ENCODE measurements around the gene DGCR2.
"Not testable (repeated sequence)": the region's sequence is repeated elsewhere in the genome, so short reads cannot be mapped to it uniquely, and the experiment has no call there.

DGCR2 gene

DNA sequence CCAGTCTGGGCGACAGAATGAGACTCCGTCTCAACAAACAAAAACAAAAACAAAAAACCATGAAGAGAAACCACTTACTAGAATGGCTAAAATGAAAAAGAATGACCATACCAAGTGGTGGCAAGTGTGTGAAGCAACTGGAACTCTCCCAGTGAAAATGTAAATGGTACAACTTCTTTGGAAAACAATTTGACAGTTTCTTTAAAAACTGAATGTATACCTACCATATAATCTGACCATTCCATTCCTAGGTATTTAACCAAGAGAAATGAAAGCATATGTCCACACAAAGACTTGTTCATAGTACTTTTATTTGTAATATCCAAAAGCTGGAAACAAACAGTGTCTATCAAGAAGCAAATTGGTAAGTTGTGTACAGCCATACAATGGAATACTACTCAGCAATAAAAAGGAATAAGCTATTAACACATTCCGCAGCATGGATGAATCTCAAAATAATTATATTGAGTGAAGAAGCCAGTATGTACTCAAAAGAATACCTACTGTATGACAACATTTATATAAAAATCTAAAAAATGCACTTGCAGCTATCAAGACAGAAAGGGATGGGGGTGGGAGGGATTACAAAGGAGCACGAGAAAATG, 27.7 kb downstream of the DGCR2 start:
- no peaks in the 10 kb centered on the region for H3K9me3 ChIP-seq (ENCODE audit: control insufficient read depth, low read length)
- no peaks in the 10 kb centered on the region for H3K27me3 ChIP-seq (ENCODE audit: control insufficient read depth, insufficient read depth, low read length)
- H3K9ac ChIP-seq (ENCODE audit: low read length), result no peak overlapping the region
- no peak overlapping the region for H3K4me3 ChIP-seq (ENCODE audit: low read length)
- H3K4me1 ChIP-seq (ENCODE audit: control insufficient read depth, insufficient read depth, low read length), result no peaks in the 10 kb centered on the region
- no peaks in the 10 kb centered on the region for H3K36me3 ChIP-seq (ENCODE audit: control insufficient read depth, insufficient read depth, low read length)

DNA sequence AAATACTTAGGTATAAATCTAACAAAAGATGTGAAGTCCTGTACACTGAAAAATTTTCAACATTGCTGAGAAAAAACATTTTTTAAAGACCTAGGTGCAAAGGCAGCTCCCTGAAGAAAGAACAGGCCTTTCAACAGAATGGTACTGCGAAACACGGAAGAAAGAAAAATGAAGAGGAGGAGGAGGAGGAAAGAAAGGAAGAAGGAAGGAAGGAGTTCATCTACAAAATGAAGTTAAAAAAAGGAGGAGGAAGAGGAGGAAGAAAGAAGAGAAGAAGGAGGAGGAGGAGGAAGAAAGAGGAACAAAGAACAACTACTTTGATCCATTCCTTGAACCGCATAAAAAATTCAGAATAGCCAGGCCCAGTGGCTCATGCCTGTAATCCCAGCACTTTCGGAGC, 29.5 kb downstream of the DGCR2 start:
- H3K4me3 ChIP-seq (ENCODE audit: low read length), result no peak overlapping the region
- H3K9me3 ChIP-seq (ENCODE audit: control insufficient read depth, low read length), result no peaks in the 10 kb centered on the region
- no peaks in the 10 kb centered on the region for H3K36me3 ChIP-seq (ENCODE audit: control insufficient read depth, insufficient read depth, low read length)
- H3K9ac ChIP-seq (ENCODE audit: low read length), result no peak overlapping the region
- H3K4me1 ChIP-seq (ENCODE audit: control insufficient read depth, insufficient read depth, low read length), result no peaks in the 10 kb centered on the region
- no peaks in the 10 kb centered on the region for H3K27me3 ChIP-seq (ENCODE audit: control insufficient read depth, insufficient read depth, low read length)

DNA sequence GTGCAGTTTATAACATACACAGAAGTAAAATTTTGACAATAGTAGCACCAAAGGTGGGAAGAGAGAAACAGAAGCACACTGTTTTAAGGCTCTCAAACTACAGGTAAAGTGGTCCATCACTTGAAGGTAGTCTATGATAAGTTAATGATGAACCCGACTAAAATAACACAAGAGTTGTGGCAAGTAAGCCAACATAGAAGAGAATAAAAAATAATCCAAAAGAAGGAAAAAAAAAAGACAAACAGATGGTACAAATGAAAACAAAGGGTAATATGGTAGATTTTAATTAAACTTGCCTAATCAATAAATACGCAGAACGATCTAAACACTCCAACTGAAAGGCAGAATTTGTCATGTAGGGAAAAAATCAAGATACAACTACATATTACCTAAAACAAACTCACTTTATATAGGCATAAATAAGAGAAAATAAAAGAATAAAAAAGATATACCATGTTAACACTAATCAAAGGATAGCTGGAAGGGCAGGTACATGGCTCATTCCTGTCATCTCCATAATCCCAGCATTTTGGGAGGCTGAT, 31.6 kb downstream of the DGCR2 start:
- no peak overlapping the region for H3K4me3 ChIP-seq (ENCODE audit: low read length)
- H3K9me3 ChIP-seq (ENCODE audit: control insufficient read depth, low read length), result no peaks in the 10 kb centered on the region
- no peaks in the 10 kb centered on the region for H3K4me1 ChIP-seq (ENCODE audit: control insufficient read depth, insufficient read depth, low read length)
- no peaks in the 10 kb centered on the region for H3K36me3 ChIP-seq (ENCODE audit: control insufficient read depth, insufficient read depth, low read length)
- H3K27me3 ChIP-seq (ENCODE audit: control insufficient read depth, insufficient read depth, low read length), result no peaks in the 10 kb centered on the region
- H3K9ac ChIP-seq (ENCODE audit: low read length), result no peak overlapping the region

DNA sequence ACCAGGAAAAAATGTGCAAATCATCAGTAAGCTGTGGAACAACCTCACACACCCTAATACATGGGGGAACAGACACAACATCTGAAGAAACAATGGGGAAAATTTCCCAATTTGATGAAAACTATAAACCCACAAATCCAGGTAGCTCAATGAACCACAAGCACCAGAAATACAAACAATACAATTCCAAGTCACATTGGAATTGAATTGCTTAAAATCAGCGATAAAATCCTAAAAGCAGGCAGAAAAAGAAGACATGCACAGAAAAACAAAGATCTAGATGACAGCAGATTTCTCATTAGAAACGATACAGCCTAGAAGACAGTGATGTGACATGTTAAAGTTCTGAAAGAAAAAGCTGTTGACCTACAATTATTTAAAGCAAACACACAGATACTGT, 32.0 kb downstream of the DGCR2 start:
- Histone ChIP-seq H3K36me3 (ENCODE audit: control insufficient read depth, insufficient read depth, low read length) (no peaks in the 10 kb centered on the region), H3K9me3 (ENCODE audit: control insufficient read depth, low read length) (no peaks in the 10 kb centered on the region), H3K4me1 (ENCODE audit: control insufficient read depth, insufficient read depth, low read length) (no peaks in the 10 kb centered on the region), H3K9ac (ENCODE audit: low read length) (no peak overlapping the region), H3K27me3 (ENCODE audit: control insufficient read depth, insufficient read depth, low read length) (no peaks in the 10 kb centered on the region), H3K4me3 (ENCODE audit: low read length) (no peak overlapping the region)

DNA sequence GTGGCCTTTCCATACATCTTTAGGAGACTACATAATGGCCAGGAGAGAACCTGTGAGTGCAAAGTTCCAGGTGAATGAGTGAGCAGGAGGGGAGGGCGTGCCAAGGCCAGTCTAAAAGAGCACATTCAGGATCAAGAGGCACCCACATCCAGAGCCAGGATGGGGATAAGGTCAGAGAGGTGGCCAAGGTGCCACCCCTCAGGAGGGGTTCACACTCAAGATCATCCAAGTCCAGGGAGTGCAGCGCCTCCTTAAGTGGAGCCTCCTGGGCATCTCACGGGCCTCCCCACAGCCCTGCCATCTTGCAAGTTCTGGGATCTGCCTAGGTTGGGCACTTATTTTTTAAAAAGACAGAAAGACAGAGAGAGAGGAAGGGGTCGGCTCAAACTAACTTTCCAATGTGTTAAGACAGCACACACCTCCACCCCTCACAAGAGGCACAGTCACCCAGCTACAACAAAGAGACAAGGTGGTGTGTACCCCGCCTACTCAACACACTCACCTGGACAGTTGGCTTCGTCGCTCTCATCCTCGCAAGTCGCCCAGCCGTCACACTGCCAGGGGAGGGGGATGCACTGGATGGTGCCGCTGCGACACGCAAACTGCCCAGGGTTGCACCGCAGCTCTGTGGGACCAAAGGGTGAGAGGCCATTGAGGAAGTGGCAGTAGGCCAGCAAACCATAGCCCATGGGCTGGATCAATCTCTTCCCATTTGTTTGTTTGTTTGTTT, 33.2 kb downstream of the DGCR2 start:
- Histone ChIP-seq H3K36me3 (ENCODE audit: control insufficient read depth, insufficient read depth, low read length) (no peaks in the 10 kb centered on the region), H3K9me3 (ENCODE audit: control insufficient read depth, low read length) (no peaks in the 10 kb centered on the region), H3K4me1 (ENCODE audit: control insufficient read depth, insufficient read depth, low read length) (no peaks in the 10 kb centered on the region), H3K9ac (ENCODE audit: low read length) (no peak overlapping the region), H3K27me3 (ENCODE audit: control insufficient read depth, insufficient read depth, low read length) (no peaks in the 10 kb centered on the region), H3K4me3 (ENCODE audit: low read length) (no peak overlapping the region)

DNA sequence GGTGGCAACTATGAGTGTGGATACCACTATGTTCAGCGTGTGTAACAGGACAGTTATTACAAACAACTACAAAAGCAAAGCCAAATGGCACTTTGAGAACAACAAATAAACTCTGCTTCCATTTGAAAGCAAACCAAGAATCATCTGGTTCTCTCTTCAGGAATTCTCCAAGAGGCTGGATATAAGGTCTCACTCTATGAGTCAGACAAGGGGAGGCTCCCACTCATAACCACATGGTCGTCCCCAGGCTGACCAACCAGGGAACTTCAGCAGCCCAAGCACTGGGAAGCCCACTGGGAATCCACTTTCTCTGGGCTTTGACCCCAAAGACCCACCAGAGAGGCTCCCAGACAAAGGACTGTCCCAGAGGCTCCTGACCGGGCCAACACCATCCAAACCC, 35.3 kb downstream of the DGCR2 start:
- Histone ChIP-seq H3K4me3 (ENCODE audit: low read length) (no peak overlapping the region), H3K36me3 (ENCODE audit: control insufficient read depth, insufficient read depth, low read length) (no peaks in the 10 kb centered on the region), H3K9me3 (ENCODE audit: control insufficient read depth, low read length) (no peaks in the 10 kb centered on the region), H3K4me1 (ENCODE audit: control insufficient read depth, insufficient read depth, low read length) (no peaks in the 10 kb centered on the region), H3K27me3 (ENCODE audit: control insufficient read depth, insufficient read depth, low read length) (no peaks in the 10 kb centered on the region), H3K9ac (ENCODE audit: low read length) (no peak overlapping the region)

DNA sequence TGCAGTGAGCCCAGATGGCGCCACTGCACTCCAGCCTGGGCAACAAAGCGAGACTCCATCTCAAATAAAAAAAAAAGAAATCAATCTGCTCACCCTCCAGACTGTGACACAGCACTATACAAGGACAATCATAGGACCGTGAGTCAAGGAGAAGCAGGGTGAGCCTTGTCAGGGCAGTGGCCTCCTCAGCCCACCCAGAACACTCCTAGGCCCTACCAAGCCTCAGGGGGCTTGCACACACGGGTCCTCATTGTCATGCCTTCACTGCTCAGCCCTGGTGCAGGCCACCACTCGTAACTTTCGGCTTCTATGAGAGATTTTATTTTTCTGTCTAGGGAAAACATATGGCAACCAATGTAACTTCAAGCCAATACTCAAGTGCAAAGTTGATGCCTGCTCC, 35.8 kb downstream of the DGCR2 start:
- no peak overlapping the region for H3K4me3 ChIP-seq (ENCODE audit: low read length)
- H3K9ac ChIP-seq (ENCODE audit: low read length), result no peak overlapping the region
- H3K36me3 ChIP-seq (ENCODE audit: control insufficient read depth, insufficient read depth, low read length), result no peaks in the 10 kb centered on the region
- no peaks in the 10 kb centered on the region for H3K9me3 ChIP-seq (ENCODE audit: control insufficient read depth, low read length)
- no peaks in the 10 kb centered on the region for H3K4me1 ChIP-seq (ENCODE audit: control insufficient read depth, insufficient read depth, low read length)
- no peaks in the 10 kb centered on the region for H3K27me3 ChIP-seq (ENCODE audit: control insufficient read depth, insufficient read depth, low read length)

DNA sequence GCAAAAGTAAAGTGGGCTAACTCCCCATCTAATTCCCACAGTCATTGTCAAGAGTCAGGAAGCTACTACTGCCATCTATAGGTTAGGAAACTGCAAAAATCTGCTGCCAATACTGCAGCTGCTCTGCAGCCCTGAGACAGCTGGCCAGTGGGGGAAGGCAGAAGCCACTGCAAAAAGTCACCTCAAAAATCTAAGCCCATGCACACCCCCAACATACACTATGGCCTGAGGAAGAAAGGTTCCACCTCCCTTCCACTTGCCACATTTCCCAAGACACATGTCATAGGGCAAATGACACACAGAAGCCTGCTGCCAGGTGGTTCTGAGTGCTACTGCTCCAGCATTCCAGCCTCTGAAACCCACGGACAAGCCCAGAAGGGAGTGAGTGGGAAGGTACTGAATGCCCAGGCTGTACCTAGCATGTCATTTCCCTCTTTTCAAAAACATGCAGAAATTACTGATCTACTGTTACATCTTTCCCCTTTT, 36.9 kb downstream of the DGCR2 start:
- Histone ChIP-seq H3K27me3 (ENCODE audit: control insufficient read depth, insufficient read depth, low read length) (no peaks in the 10 kb centered on the region), H3K9me3 (ENCODE audit: control insufficient read depth, low read length) (no peaks in the 10 kb centered on the region), H3K9ac (ENCODE audit: low read length) (no peak overlapping the region), H3K4me3 (ENCODE audit: low read length) (no peak overlapping the region), H3K4me1 (ENCODE audit: control insufficient read depth, insufficient read depth, low read length) (no peaks in the 10 kb centered on the region), H3K36me3 (ENCODE audit: control insufficient read depth, insufficient read depth, low read length) (no peaks in the 10 kb centered on the region)

DNA sequence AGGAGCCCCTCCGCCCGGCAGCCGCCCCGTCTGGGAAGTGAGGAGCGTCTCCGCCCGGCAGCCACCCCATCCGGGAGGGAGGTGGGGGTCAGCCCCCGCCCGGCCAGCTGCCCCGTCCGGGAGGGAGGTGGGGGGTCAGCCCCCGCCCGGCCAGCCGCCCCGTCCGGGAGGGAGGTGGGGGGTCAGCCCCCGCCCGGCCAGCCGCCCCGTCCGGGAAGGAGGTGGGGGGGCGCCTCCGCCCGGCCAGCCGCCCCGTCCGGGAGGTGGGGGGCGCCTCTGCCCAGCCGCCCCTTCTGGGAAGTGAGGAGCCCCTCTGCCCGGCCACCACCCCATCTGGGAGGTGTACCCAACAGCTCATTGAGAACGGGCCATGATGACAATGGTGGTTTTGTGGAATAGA, 37.6 kb downstream of the DGCR2 start:
- not testable (repeated sequence) for H3K36me3 ChIP-seq (ENCODE audit: control insufficient read depth, insufficient read depth, low read length); H3K27me3 ChIP-seq (ENCODE audit: control insufficient read depth, insufficient read depth, low read length); H3K4me1 ChIP-seq (ENCODE audit: control insufficient read depth, insufficient read depth, low read length); H3K4me3 ChIP-seq (ENCODE audit: low read length); H3K9ac ChIP-seq (ENCODE audit: low read length); H3K9me3 ChIP-seq (ENCODE audit: control insufficient read depth, low read length)

DNA sequence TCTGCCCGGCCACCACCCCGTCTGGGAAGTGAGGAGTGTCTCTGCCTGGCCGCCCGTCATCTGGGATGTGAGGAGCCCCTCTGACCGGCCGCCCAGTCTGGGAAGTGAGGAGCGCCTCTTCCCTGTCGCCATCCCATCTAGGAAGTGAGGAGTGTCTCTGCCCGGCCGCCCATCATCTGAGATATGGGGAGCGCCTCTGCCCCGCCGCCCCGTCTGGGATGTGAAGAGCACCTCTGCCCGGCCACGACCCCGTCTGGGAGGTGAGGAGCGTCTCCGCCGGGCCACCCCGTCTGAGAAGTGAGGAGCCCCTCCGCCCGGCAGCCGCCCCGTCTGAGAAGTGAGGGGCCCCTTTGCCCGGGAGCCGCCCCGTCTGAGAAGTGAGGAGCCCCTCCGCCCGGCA, 38.1 kb downstream of the DGCR2 start:
- H3K4me3 ChIP-seq (ENCODE audit: low read length); H3K4me1 ChIP-seq (ENCODE audit: control insufficient read depth, insufficient read depth, low read length); H3K9ac ChIP-seq (ENCODE audit: low read length); H3K9me3 ChIP-seq (ENCODE audit: control insufficient read depth, low read length); H3K27me3 ChIP-seq (ENCODE audit: control insufficient read depth, insufficient read depth, low read length); H3K36me3 ChIP-seq (ENCODE audit: control insufficient read depth, insufficient read depth, low read length): not testable (repeated sequence)

DNA sequence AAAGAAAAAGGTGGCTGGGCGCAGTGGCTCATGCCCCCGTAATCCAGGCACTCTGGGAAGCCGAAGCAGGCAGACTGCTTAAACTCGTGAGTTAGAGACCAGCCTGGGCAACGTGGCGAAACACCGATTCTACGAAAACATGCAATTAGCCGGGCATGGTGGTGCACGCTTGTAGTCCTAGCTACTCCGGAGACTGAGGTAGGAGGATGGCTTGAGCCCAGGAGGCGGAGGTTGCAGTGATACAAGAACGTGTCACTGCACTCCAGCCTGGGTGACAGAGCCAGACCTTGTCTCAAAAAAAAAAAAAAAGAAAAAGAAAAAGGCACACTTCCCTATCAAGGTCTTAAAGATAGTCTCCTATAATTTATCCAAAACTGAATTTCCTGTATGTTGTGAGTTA, 39.4 kb downstream of the DGCR2 start:
- Histone ChIP-seq H3K27me3 (ENCODE audit: control insufficient read depth, insufficient read depth, low read length) (no peaks in the 10 kb centered on the region), H3K4me1 (ENCODE audit: control insufficient read depth, insufficient read depth, low read length) (no peaks in the 10 kb centered on the region), H3K36me3 (ENCODE audit: control insufficient read depth, insufficient read depth, low read length) (no peaks in the 10 kb centered on the region), H3K4me3 (ENCODE audit: low read length) (no peak overlapping the region), H3K9ac (ENCODE audit: low read length) (no peak overlapping the region), H3K9me3 (ENCODE audit: control insufficient read depth, low read length) (no peaks in the 10 kb centered on the region)

DNA sequence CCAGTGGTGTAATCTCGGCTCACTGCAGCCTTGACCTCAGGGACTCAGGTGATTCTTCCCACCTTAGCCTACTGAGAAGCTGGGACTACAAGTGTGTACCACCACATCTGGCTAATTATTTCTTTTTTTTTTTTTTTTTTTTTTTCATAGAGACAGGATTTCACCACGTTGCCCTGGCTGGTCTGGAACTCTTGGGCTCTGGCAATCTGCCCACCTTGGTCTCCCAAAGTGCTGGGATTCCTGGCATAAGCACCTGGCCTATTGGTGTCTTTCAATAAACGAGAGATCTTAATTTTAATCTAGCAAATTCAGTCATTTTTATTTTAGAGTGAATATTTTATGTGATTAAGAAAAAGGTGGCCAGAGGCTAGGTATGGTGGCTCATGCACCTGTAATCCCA, 40.1 kb downstream of the DGCR2 start:
- Histone ChIP-seq H3K36me3 (ENCODE audit: control insufficient read depth, insufficient read depth, low read length) (no peaks in the 10 kb centered on the region), H3K27me3 (ENCODE audit: control insufficient read depth, insufficient read depth, low read length) (no peaks in the 10 kb centered on the region), H3K4me1 (ENCODE audit: control insufficient read depth, insufficient read depth, low read length) (no peaks in the 10 kb centered on the region), H3K9me3 (ENCODE audit: control insufficient read depth, low read length) (no peaks in the 10 kb centered on the region), H3K4me3 (ENCODE audit: low read length) (no peak overlapping the region), H3K9ac (ENCODE audit: low read length) (no peak overlapping the region)
